ENCODE data around the gene SHMT2. TPM values are rescaled to one million over a fixed set of nuclear protein-coding genes. Genes with fewer than 3 reads are reported as not detected.

Gene SHMT2
- 1,102 TPM for polyA plus RNA-seq (2012; ENCODE audit: insufficient read depth, insufficient read length, low read depth)

DNA sequence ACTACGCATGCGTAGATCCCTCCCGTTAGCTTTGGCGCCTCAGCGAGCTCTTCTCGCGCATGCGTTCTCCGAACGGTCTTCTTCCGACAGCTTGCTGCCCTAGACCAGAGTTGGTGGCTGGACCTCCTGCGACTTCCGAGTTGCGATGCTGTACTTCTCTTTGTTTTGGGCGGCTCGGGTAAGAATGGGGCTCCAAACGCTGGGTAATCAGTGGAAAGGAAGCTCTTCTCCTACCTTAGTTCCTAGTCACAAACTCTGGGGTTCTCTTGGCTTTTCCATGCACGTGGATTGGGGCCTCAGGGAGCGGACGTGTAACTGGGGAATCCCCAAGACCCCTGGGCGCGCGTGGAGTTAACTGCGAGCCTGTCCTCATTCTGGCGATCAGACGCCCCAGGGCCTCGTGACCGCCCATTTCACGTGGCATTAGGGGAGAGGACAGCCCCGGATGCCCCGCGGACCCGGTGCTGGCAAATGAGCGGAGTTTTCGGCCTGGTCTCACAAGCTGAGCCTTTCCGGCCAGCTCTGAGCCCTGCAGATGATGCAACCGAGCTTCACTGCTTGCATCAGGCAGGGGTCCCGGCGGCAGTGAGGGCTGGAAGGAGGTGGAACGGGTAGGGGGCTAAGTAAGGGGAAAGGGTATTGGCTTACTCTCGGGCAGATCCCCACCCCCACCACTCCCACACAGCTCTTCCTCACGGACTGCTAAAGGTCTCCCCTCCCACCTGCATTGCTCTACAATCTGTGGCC lies at the start of gene SHMT2:
SHMT2 (plus strand) TSS at position 78 of the 747 bp plus-strand sequence; CDS start at position 146, 68 bp downstream.
- Histone ChIP-seq H3K36me3 (peaks cover 37% of the 10 kb centered on the region), H3K4me3 (ENCODE audit: low read depth, low read length) (peak within 1 kb of the TSS; percentile 89), H3K4me1 (peaks cover 9% of the 10 kb centered on the region), H3K27me3 (peaks cover 13% of the 10 kb centered on the region), H3K9me3 (no peaks in the 10 kb centered on the region)
- TF ChIP-seq, protein P1, sequence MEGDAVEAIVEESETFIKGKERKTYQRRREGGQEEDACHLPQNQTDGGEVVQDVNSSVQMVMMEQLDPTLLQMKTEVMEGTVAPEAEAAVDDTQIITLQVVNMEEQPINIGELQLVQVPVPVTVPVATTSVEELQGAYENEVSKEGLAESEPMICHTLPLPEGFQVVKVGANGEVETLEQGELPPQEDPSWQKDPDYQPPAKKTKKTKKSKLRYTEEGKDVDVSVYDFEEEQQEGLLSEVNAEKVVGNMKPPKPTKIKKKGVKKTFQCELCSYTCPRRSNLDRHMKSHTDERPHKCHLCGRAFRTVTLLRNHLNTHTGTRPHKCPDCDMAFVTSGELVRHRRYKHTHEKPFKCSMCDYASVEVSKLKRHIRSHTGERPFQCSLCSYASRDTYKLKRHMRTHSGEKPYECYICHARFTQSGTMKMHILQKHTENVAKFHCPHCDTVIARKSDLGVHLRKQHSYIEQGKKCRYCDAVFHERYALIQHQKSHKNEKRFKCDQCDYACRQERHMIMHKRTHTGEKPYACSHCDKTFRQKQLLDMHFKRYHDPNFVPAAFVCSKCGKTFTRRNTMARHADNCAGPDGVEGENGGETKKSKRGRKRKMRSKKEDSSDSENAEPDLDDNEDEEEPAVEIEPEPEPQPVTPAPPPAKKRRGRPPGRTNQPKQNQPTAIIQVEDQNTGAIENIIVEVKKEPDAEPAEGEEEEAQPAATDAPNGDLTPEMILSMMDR (IDR thresholded peaks at IDR 0.05; ENCODE audit: low read depth, low read length): no peak
- peak; percentile 97 for DNase-seq

DNA sequence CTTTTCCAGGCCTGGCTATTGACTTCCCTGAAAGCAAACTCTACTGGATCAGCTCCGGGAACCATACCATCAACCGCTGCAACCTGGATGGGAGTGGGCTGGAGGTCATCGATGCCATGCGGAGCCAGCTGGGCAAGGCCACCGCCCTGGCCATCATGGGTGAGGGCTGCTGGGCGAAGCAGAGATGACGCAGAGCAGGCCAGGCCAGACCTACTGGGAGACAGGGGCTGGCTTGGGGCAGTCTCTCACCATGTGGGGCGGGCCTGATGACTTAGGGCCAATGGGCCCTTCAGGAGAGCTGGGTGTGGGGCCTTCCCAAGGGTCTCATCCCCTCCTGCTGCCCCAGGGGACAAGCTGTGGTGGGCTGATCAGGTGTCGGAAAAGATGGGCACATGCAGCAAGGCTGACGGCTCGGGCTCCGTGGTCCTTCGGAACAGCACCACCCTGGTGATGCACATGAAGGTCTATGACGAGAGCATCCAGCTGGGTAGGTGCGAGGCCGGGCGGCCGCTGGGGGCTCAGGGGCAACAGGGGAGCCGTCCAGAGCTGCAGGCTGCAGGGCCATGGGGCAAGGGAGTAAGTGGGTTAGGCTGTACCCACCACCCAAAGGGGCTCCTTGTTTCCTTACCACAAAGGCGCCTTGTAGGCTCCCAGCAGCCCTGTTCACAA lies 49.1 kb upstream of the SHMT2 start:
- Histone ChIP-seq H3K36me3 (no peaks in the 10 kb centered on the region), H3K27me3 (no peaks in the 10 kb centered on the region), H3K4me3 (ENCODE audit: low read depth, low read length) (no peak overlapping the region), H3K4me1 (peaks cover 3% of the 10 kb centered on the region), H3K9me3 (no peaks in the 10 kb centered on the region)
- DNase-seq: no peak
- TF ChIP-seq, protein P1 (IDR thresholded peaks at IDR 0.05; ENCODE audit: low read depth, low read length): no peak

DNA sequence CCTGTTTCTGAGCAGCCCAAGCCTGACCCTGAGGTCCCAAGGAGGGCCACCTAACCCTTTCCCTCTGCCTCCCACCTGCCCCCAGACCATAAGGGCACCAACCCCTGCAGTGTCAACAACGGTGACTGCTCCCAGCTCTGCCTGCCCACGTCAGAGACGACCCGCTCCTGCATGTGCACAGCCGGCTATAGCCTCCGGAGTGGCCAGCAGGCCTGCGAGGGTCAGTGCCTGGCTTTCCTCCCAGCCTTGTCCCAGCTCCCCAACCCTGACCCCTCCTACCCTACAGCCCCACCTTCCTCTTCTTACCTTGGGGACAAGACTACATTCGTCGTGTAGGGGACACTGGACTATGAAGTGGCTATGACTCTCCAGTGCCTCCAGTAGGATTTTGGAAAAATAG lies 48.4 kb upstream of the SHMT2 start:
- Histone ChIP-seq H3K27me3 (no peaks in the 10 kb centered on the region), H3K36me3 (no peaks in the 10 kb centered on the region), H3K4me3 (ENCODE audit: low read depth, low read length) (no peak overlapping the region)

DNA sequence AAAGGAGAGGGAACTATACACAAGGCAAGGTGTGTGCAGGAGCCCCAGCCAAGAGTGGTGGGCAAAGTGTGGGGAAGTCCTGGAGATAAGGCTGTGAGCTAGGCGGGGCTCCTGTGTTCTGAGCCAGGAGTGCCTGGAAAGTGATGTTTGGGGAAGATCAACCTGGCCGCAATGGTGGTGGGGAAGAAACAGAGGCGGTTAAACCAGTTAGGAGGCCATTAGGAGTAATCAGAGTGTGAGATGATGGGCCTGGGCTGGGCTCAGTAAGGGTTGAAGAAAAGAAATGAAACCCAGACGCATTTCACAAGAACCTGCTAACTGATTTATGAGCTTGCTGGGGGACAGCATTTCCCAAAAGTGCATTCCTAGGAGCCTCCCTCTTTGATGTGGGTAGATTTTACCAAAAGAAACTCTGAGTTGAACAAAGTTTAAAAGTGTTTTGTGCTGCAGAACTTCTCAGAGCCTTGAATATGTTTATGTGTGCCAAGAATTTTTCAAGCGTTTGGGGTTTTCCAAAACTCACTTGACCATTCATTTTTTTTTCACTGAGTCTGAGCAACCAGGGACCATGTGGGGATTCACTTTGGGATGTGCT lies 47.9 kb upstream of the SHMT2 start:
- Histone ChIP-seq H3K4me3 (ENCODE audit: low read depth, low read length) (no peak overlapping the region), H3K27me3 (no peaks in the 10 kb centered on the region), H3K4me1 (no peaks in the 10 kb centered on the region), H3K36me3 (no peaks in the 10 kb centered on the region), H3K9me3 (no peaks in the 10 kb centered on the region)
- no peak for DNase-seq
- TF ChIP-seq, protein P1 (IDR thresholded peaks at IDR 0.05; ENCODE audit: low read depth, low read length): no peak

More for the DNA sequence above, 48.4 kb upstream of the SHMT2 start:
- Histone ChIP-seq H3K4me1 (no peaks in the 10 kb centered on the region), H3K9me3 (no peaks in the 10 kb centered on the region)
- TF ChIP-seq, protein P1 (IDR thresholded peaks at IDR 0.05; ENCODE audit: low read depth, low read length): no peak
- no peak for DNase-seq

DNA sequence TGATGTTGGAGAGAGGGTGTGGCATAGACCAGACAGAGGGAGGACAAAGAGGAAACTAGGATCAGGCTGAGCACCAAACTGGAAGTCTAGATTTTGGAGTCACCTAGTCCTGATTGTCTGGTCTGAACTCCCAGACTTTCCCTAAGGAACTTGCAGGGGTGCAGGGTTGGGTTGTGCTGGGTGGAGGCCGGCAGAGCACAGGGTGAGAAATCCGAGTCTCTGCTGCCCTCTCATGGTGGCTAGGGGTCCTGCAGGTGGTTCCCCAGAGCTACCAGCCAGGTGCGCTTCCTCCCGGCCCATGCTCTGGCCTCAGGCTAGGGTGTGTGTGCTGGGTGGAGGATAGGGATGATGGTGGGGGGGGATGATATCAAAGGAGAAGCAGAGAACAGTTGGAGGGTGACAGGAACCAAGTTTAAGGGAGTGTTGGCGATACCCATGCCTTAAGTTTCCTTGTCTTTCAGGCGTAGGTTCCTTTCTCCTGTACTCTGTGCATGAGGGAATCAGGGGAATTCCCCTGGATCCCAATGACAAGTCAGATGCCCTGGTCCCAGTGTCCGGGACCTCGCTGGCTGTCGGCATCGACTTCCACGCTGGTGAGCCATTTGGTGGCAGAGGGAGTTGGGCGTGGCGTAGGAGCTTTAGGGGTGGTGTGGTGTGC lies 46.5 kb upstream of the SHMT2 start:
- Histone ChIP-seq H3K27me3 (no peaks in the 10 kb centered on the region), H3K4me3 (ENCODE audit: low read depth, low read length) (no peak overlapping the region), H3K4me1 (no peaks in the 10 kb centered on the region), H3K36me3 (no peaks in the 10 kb centered on the region), H3K9me3 (no peaks in the 10 kb centered on the region)
- TF ChIP-seq, protein P1 (IDR thresholded peaks at IDR 0.05; ENCODE audit: low read depth, low read length): peak; percentile 93
- DNase-seq: peak; percentile 84

All from BE2C (cell line).